GM15510 (cell line): Measurements from ENCODE around the gene INSYN2A.

Experiments
- POLR2A ChIP-seq: IDR thresholded peaks from 3 replicates; pipeline ENCODE4 v1.6.1; 2011; ENCODE audit warnings: borderline replicate concordance; ENCODE audit not compliant: insufficient read length; ENCODE audit errors: extremely low read depth

INSYN2A gene

DNA sequence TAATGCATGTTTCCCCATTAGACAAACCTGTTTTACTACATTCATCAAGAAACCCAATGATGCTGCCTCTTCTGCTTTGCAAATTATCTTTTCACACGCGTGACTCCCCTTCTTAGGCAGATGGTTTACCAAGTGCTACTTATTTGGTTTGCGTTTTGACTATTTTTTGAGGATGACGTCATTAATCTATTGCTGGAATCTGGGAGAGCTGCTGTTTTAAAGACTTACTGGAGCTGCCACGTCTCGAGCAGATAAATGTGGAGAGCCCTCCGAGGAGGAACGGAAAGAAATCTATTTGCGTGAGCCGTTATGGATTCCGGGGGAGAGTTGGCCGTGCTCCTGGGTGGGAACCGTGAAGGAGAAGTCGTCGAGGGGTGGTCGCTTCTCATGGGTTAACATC, 19.7 kb downstream of the INSYN2A start:
- TF ChIP-seq POLR2A, result no peak

DNA sequence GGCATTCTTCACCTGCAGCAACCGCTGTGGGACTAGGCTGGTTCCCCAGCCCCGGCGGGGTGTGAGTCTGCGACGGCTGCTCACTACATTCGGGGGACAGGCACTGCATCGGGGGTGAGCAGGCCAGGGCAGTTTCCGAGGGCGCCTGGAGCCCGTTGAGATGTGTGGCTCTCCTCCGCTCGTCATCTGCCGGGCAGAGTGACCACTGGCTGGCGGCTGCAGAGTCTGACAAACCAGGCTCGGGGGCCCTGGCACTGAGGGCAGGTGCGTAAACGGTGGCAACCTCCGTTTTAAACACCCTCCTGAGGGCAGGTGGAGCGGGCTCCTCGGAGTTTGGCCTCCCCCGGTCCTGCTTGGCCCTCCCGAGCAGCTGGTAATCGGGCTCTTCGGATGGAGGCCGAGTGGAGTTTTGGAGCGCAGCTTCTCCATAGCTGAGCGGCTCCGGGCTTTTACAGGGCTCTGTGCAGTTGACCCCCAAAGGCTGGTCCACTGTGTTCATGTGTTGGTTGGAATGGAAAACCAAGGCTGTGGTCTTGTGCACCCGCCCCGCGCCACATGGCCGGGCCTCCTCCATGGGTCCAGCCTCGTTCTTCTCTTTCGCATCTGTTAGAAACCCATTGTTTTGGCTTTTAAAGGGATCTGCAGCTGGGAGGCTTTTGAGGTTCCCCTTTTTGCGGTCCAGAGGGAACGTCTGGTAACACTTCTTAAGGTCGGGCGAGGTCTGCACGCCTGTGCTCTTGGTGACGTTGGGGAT, 20.9 kb downstream of the INSYN2A start:
- TF ChIP-seq POLR2A, result no peak

DNA sequence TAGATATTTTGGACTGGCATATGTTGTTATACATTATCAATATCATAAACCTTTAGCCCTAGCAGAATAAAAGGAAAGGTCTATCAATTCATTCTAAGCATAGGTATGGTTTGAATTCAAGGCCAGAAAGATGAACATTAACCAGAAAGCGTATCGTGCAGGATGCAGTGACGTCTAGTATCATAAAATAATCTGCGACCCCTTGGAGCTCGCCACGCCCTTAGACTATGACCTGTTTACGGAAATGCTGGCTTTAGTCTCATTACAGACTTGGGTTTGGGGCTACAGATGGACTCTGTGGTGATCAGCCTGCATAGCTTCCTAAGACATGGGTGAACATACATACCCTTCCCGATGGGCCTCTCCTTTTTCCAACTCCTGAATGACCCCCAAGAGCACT, 21.5 kb downstream of the INSYN2A start:
- TF ChIP-seq POLR2A, result no peak

DNA sequence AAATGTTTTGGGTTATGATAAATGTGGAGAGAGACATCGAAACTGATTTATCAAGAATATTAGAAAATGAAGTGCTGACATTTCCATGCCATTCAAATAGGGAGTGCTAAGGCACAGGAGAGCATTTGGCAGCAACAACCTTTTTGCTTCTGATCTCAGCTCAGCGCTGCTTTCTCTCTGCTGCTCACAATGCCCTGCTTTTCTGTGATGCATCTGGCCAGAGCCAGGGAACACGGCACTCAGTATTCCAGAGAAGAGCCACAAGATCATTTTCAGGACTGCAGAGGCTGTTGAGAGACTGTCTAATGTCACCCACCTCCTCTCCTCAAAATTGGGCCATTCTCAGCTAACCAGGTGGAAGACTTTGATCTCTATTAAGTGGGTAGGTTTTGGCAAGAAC, 28.1 kb downstream of the INSYN2A start:
- no peak for TF ChIP-seq POLR2A

DNA sequence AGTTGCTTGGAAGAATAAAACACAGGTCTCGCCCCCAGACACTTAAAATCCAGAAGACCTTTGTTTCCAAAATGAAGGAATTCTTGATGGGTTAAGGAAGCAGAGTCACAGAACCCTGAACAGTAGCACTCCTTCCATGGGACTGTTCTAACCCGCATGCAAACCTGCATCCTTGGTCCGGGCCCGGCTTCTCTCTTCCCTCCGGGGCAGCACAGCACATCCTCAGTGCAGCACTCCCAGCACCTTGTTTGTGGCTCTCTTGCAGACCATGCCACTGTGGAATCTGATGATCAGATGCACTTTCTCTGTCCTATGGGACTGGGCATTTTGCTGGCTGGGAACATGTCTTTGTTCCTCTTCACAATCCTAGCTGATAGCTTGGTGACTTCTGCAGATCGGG, 33.5 kb downstream of the INSYN2A start:
- no peak for TF ChIP-seq POLR2A

DNA sequence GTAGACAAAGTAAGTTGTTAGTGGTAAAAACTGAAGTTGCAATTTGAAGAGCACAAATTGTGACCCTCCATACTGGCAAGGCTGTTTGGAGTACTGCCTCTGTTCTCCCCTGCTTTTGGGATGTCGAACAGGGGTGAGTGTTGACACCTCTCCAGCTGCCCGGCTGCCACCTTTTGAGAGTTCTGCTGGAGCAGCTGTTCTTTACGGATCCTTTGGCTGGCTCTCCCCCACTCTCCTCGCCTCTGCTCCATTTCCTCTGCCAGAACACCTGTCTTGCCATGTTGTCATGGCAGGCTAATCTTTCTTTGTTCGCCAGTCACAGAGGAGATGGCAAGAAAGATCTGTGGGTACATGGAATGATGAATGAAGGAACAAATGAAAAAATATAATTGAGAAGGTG, 34.9 kb downstream of the INSYN2A start:
- no peak for TF ChIP-seq POLR2A

DNA sequence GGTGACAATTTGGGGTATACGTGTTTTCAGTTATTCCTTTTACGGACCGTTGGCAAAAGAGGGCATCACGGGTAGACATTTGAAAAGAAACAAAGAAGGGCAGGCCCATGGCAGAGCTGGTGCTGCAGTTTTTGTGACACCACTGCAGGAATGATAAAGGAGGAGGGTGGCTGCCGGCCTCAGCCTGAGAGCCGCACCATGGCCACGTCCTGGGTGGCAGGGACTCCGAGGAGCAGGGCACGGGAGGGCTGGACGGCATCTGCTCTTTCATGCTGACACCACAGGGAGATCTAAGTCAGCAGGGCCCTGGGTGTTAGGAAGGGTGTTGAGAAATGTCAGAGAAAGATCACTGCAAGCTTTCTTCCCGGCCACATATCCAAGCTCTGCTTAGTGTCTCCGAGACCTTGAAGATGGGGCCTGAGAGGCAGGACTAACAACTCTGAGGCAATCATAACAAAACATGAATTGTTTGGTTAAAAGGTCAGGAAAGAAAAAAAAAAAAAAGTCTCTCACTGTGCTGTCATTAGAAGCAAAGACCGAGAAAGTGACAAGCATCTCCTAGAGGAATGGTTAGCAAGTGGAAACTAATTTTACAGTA, 36.6 kb downstream of the INSYN2A start:
- no peak for TF ChIP-seq POLR2A

DNA sequence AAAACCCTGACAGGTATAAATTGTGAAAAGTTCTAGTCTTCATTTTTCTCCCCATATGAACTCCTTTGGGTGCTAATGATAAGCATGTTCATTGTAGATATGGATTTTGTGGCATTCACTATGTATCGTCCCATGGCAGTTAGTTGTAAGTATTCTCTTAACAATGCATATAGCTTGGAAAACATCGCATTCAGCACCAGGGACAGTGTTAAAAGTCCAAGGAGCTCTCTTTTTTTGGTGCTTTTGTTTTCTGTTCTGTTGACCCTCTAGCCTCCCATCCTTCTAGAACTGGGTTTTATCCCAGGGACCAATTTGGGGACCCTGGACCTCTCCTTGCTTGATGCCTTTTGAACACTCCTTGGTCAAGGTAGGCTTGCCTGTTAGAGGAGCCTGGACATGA, 37.7 kb downstream of the INSYN2A start:
- TF ChIP-seq POLR2A, result no peak

DNA sequence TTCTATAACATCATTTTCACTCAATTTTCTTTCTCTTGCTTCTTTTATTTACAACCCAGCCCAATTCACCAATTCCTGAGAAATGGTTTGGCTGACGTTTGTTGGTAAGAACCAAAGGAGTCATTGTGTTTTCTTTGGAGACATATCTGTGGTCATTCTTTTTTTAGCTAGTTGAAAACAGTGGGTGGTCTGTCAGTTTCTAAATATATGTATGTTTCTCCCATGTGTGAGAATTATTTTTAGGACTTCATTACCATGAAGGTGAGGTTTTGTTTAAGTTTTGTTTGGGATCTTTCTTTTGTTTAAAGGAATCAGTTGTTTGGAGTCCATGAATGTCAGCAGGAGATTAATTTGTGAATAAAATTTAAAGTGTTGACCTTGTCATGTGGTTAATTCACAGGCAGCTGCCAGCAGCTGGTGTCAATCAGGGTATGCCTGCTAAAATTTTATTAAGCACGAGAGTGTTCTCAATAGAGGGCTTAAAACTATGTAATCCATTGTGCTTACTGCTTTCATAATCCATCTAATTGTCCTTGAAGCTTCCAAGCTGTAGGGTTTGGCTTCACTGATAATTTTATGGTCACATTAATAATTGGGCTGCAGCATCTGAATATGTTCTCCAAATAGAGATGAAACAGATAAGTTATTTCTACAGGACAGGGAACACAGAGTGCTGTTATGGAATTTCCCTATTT, 38.7 kb downstream of the INSYN2A start:
- TF ChIP-seq POLR2A, result no peak

DNA sequence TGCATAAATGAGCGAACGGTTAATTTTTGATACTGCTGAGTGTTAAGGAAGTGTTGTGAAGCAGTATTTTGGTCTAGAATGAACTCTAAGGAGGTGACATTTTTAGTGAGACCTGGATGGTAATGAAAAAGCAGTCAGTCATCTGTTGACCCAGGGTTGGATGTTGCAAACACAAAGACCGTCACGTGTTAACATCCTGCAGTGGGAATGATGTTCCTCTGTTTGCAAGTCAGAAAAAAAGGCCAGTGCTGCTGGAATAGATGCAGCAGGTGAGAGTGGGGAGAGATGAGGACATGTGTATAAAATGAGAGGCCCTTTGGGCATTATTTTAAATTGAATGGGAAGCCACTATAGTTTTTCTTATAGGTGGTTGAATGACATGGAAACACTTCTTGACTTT, 39.3 kb downstream of the INSYN2A start:
- TF ChIP-seq POLR2A, result no peak

DNA sequence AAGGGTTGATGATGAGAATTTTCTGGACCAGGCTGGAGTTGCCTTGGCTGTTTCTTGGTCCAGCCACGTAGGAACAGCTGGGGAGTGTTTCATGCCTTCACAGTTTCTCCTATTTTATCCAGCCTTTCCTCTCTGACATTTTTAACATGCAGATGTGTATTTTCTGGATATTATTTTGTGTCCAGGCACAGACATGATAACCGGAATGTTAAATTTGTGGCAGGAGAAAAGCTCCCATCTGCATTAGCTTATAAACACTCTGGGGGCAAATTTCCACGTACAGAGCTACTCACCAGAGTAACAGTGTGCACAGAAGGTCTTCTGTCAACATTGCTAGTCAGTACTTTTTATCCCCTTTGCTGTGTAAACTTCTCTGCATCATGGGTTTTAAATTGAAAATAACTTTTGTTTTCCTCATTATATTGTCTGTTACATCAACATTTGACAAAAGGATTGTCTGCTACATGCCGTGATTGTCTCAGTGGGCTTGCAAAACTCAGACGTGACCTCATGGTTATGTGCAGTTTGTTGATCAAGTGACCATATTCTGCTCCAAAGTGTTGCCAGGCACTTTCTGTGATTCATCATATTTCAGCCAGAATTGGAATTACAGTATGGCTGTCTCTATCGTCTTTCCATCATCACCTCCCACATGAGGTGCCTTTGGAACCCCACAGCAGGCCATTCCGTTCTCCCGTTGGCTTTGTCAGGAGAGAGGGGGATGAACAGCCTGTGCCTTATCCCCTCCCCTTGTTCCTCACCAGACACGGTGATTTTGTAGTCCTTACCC, 41.4 kb downstream of the INSYN2A start:
- no peak for TF ChIP-seq POLR2A

DNA sequence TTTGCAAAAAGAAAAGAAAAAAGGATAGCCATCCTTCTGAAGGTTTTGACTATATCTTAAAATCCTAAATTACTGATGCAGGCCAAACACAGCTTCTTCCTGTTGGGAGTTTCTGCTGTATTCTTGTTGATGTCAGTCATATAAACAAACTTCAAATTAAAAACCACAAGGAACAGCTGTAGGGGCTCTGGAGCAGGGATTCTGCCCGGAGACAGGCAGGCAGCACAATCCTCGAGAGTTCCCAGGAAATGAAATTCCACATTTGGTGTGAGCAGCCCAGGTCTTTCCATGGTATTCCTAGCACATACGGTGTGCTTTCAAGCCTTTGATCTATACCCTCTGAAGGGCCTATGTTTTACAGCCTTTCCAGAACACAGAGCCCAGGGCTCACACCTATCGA, 43.2 kb downstream of the INSYN2A start:
- TF ChIP-seq POLR2A, result no peak

DNA sequence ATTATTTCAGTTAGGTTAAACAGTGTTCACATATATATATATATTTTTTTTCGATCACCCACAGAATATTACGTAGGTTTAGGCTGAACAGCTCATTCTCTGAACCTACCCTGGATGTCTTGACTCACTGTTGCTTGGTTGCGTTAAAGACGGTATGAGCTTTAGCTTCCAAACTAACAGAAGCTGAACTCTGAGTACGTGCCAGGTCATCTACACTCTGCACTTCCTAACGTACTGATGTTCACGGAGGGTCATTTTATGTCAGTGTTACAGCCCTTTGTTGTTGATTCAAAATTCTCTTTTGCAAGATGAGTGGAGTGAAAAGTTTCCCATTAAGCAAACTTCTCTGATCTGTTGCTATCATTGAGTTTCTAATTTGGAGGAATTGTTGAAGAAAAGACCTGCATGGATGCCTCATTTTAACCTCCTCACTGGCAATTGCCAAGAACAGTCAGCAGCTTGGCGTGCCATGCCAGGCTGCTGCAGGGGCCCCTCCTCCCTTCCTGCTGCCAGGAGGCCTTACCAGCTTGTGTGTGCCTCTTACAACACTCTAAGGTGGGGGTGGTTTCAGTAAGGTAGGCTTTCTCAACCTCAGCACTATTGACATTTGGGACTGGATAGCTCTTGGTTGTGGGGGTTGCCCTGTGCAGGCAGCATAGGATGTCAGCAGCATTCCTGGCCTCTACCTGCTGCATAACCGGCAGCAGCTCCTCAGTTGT, 44.3 kb downstream of the INSYN2A start:
- no peak for TF ChIP-seq POLR2A

DNA sequence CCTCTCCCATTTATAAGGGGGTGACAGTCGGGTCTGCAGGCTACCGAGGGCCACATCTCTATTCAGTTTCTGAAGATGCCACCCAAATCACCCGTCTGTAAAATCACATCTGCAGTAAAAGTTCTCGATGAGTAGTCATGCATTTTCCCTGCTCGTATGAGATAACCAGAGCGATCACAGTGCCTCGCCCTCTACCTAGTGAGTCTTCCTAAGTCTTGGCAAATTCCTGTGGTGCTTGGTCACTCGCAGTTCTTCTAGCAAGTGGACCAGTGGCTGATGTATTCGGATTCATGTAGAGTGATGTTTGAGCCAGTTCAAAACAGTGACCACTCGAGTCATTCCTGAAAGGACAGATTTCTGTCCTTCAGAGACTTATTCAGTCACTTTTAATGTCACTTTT, 44.9 kb downstream of the INSYN2A start:
- TF ChIP-seq POLR2A, result no peak

DNA sequence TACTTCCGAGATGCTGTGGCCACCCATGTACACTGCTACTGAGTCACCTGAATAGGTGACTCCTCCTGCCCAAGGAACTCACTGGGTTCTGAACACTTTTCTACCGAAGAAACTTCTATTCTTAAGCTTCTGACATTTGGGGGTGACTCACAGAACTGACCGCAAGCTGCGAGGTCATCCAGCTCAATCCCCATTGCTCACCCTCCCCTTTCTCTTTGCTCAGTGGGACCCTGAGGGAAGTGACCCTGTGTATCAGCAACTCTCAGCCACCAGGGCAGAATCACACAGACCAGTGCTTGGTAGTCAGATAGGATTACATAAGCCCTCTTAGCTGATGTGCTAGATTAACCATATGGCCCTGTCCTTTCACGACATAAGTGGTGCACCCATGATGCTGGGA, 46.3 kb downstream of the INSYN2A start:
- no peak for TF ChIP-seq POLR2A

DNA sequence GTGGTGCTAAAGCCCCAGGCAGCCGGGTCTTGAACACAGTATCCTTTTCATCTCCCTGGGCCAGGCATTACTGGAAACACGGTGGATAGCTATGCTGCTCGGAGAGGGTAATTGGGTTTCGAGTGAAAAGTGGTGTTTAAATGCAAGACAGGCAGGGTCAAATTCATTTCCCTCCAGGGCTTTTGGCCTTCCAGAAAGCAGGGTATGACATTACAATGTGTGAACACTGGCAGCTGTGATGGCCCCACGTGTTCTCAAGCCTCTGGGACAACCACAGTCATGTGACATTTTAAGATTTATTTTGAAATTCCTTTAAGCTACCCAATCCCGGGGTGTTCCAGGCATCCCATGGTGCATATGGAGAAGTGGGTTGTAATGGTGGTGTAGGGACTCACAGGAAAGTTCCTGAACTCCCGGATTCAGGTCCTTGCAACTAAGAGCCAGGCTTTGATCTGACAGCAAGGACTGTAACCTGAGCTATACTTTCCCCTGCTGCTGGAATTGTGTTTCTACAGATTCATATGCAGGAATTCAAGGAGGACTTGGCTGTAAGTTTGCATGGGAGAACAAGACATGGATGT, 46.8 kb downstream of the INSYN2A start:
- no peak for TF ChIP-seq POLR2A
